GM06990 (cell line): ENCODE data around the gene DNAJC12.
"Not testable (repeated sequence)": the region's sequence is repeated elsewhere in the genome, so short reads cannot be mapped to it uniquely, and the experiment has no call there.

Experiments used
- DNase-seq: peaks from one replicate; pipeline ENCODE4 v3.0.0-alpha.2; 2011; ENCODE audit not compliant: insufficient read length; ENCODE audit errors: extremely low read depth
- H3K27me3 ChIP-seq: replicated peaks from 2 replicates; pipeline ENCODE4 v1.6.0; 2011; ENCODE audit warnings: low read length; ENCODE audit not compliant: control insufficient read depth, insufficient read depth
- H3K36me3 ChIP-seq: 2 replicates; pipeline ENCODE4 v1.5.1; 2011; ENCODE audit warnings: low read length; ENCODE audit not compliant: control insufficient read depth, insufficient read depth
- H3K4me3 ChIP-seq: replicated peaks from 2 replicates; pipeline ENCODE4 v1.5.1; 2011; ENCODE audit warnings: low read depth, mild to moderate bottlenecking, control low read depth, low read length
- TF ChIP-seq, protein P1 (sequence below): IDR thresholded peaks from 2 replicates; pipeline ENCODE4 v1.5.1; 2011; ENCODE audit warnings: low read length, control low read depth, mild to moderate bottlenecking, inconsistent platforms; ENCODE audit not compliant: insufficient read depth, poor library complexity, severe bottlenecking

DNAJC12 gene

DNA sequence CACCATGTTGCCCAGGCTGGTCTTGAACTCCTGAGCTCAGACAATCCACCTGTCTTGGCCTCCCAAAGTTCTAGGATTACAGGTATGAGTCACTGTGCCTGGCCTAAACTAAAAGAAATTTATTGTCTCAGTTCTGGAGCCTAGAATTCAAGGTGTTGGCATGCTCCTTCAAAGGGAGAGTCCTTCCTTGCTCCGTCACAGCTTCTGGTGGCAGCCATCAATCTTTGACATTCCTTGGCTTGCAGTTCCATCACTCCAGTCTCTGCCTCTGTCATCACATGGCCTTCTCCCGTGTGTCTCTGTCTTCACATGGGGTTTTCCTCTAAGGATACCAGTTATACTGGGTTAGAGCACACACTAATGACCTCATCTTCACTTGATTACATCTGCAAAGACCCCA lies 55.5 kb downstream of the DNAJC12 start:
- H3K27me3 ChIP-seq: no peaks in the 10 kb centered on the region
- TF ChIP-seq, protein P1, sequence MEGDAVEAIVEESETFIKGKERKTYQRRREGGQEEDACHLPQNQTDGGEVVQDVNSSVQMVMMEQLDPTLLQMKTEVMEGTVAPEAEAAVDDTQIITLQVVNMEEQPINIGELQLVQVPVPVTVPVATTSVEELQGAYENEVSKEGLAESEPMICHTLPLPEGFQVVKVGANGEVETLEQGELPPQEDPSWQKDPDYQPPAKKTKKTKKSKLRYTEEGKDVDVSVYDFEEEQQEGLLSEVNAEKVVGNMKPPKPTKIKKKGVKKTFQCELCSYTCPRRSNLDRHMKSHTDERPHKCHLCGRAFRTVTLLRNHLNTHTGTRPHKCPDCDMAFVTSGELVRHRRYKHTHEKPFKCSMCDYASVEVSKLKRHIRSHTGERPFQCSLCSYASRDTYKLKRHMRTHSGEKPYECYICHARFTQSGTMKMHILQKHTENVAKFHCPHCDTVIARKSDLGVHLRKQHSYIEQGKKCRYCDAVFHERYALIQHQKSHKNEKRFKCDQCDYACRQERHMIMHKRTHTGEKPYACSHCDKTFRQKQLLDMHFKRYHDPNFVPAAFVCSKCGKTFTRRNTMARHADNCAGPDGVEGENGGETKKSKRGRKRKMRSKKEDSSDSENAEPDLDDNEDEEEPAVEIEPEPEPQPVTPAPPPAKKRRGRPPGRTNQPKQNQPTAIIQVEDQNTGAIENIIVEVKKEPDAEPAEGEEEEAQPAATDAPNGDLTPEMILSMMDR: no peak
- no peak overlapping the region for H3K4me3 ChIP-seq
- no peaks in the 10 kb centered on the region for H3K36me3 ChIP-seq
- no peak for DNase-seq

DNA sequence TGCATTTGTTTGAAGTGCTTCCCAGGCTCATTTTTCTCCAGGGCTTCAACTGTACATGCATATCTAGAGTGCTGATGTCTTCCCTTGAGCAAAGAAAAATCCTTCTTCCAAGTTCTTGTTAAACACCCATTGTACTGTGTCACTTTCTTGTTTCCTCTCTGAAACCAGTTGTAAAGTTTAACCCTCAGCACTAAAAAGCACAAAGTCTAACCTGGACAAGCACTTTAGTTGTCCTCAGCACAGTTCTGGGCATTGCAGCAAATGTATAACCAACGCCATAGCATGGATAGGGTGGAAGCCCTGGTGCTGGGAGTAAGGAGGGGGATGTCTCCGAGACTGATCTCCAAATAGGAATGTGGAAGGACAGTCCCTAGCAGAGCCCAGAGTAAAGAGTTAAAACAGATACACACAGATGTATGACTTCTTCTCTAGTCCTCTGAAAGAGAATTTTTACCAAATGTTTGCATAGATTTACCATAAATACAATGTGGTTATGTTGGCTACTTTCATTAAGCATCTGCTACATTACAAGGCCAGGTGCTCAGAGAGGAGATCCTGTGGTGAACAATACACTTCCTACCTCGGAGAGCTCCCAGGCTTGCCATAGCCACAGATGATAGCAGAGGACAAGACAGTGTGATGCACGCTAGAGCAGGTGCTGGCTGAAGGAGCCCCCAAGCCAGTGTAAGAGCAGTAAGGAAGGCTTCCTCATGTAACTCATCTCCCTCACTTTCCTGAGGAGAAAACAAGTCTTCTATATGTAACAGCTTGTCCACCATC lies 57.0 kb downstream of the DNAJC12 start:
- Histone ChIP-seq H3K27me3 (no peaks in the 10 kb centered on the region), H3K36me3 (no peaks in the 10 kb centered on the region), H3K4me3 (no peak overlapping the region)
- DNase-seq: no peak
- TF ChIP-seq, protein P1: no peak

DNA sequence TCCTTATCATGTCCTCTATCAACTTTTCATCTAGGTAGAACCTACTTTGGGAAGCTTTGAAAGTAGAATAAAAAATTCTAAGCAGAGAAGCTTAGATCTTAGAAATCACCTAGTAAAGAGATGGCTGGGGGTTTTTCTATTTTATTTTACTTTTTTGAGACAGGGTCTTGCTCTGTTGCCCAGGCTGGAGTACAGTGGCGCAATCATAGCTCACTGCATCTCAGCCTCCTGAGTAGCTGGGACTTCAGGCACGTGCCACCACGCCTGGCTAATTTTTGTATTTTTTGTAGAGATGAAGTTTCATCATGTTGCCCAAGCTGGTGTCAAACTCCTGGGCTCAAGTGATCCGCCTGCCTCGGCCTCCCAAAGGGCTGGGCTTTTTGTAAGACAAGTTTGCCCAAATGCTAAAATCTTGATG lies 57.8 kb downstream of the DNAJC12 start:
- DNase-seq, H3K4me3 ChIP-seq, H3K27me3 ChIP-seq, H3K36me3 ChIP-seq: not testable (repeated sequence)

DNA sequence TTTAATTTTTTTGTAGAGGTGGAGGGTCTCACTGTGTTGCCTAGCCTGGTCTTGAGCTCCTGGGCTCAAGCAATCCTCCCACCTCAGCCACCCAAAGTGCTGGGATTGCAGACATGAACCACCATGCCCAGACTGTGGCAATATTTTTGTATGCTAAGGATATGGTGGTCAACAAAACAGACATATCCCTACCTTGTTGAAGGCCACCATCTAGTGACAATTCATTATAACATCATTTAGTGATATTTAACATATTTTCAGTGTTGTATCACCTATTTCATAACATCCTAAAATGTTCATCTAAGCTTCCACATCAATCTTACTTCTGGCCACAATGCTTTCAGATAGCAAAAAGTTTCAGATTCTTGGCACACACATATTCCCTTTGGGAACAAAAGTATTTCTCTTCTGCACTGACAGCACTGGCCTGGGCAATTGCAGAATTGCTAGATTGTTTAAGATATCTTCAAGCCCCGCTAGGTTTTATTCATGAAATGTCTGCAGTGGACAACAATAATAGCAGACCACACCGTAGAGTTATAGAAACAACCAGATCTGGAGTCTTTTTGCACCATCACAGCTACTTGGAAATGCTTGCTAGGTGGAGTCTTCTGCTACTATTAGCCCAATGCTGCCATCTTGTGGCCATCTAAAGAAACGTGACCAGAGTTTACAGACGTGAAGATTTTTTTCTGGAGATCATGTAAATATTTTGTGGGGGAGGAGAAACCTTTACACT lies 58.4 kb downstream of the DNAJC12 start:
- TF ChIP-seq, protein P1: peak; percentile 59
- H3K36me3 ChIP-seq: no peaks in the 10 kb centered on the region
- no peak for DNase-seq
- H3K4me3 ChIP-seq: no peak overlapping the region
- no peaks in the 10 kb centered on the region for H3K27me3 ChIP-seq

DNA sequence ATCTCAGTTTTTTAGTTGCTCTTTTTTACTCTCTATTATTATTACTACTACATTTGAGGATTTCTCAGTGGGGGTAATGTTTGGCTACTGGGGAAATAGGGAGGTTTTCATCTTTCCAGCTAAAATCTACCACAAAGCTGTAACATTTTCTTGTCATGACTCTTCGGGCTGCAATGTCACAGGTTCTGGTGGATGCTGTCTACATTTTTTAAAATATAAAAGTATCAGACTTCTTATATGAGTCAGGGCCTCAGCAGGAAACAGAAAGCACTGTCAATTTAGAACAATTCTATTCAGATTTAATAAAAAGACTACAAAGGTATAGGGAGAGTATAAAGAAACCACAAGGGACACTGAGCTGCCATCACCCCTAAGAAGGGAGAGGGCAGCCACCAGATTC lies 61.6 kb downstream of the DNAJC12 start:
- TF ChIP-seq, protein P1: no peak
- Histone ChIP-seq H3K27me3 (no peaks in the 10 kb centered on the region), H3K4me3 (no peak overlapping the region), H3K36me3 (no peaks in the 10 kb centered on the region)
- DNase-seq: no peak

DNA sequence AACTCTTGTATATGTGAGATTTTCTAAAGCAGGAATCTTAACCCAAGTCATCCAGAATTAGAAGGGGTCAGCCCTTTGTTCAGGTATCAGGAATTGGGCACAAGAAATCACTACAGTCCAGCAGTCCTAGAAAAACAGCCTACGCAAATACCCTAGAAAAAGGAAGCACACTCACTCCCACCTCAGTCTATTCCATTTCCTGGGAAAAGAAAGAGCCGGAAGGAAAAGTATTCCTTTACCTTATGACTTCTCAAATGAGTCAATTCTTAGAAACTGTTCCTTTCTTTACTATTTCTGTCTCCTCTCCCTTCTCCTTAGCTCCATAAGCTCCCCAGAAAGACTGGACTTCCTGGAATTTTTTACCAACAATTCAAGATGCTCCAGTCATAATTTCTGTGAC lies 62.7 kb downstream of the DNAJC12 start:
- H3K27me3 ChIP-seq: no peaks in the 10 kb centered on the region
- no peaks in the 10 kb centered on the region for H3K36me3 ChIP-seq
- TF ChIP-seq, protein P1: no peak
- no peak for DNase-seq
- no peak overlapping the region for H3K4me3 ChIP-seq
